Ascending aorta (tissue), 2 donors: ENCODE results near the gene CDC25A. TPM values are rescaled to one million over a fixed set of nuclear protein-coding genes. Genes with fewer than 3 reads are reported as not detected.

Experiments used
- DNase-seq, 2 donors: peaks; one replicate each; pipeline ENCODE4 v3.0.0-alpha.2; 2019; ENCODE audit warnings: low spot score in 2 of 2
- H3K27ac ChIP-seq, 2 donors: fragments of 200-600 bp; sonication (generic); one replicate each; pipeline ENCODE4 v1.5.1; 2016 to 2017; ENCODE audit warnings: mild to moderate bottlenecking in 1 of 2
- H3K27me3 ChIP-seq: fragments of 200-600 bp; sonication (generic); one replicate; pipeline ENCODE4 v1.5.1; 2017
- H3K36me3 ChIP-seq, 2 donors: fragments of 200-600 bp; sonication (generic); one replicate each; pipeline ENCODE4 v1.5.1; 2016
- H3K4me1 ChIP-seq, 2 donors: fragments of 200-600 bp; sonication (generic); one replicate each; pipeline ENCODE4 v1.5.1; 2016 to 2017; ENCODE audit warnings: mild to moderate bottlenecking in 1 of 2
- H3K4me3 ChIP-seq, 2 donors: fragments of 200-600 bp; sonication (generic); one replicate each; pipeline ENCODE4 v1.5.1; 2016 to 2017; ENCODE audit warnings: mild to moderate bottlenecking in 1 of 2
- H3K9me3 ChIP-seq, 2 donors: fragments of 200-600 bp; sonication (generic); one replicate each; pipeline ENCODE4 v1.5.1; 2016
- intact Hi-C: fragments of 100-400 bp; cut with DNase I; formaldehyde crosslinking; loops from one replicate; pipeline ENCODE4 v1.15.1; 2023
- total RNA-seq: library from RNA; depleted of rRNA; stranded (reverse); fragments of >200 nt; gene quantifications from one replicate; pipeline ENCODE4 v1.1.0, GENCODE V29; 2016
- TF ChIP-seq, protein P1 (sequence below), 3 experiments: fragments of 200-600 bp in 2 of 3; fragments of 450-650 bp in 1 of 3; sonication (generic) in 2 of 3; IDR thresholded peaks; one replicate each; pipeline ENCODE4 v1.5.1; 2016 to 2019; ENCODE audit warnings: antibody characterized with exemption in 3 of 3, mild to moderate bottlenecking in 1 of 3, moderate library complexity in 1 of 3

The CDC25A gene
- total RNA-seq, 1 donor from 2014 or later: not detected

DNA sequence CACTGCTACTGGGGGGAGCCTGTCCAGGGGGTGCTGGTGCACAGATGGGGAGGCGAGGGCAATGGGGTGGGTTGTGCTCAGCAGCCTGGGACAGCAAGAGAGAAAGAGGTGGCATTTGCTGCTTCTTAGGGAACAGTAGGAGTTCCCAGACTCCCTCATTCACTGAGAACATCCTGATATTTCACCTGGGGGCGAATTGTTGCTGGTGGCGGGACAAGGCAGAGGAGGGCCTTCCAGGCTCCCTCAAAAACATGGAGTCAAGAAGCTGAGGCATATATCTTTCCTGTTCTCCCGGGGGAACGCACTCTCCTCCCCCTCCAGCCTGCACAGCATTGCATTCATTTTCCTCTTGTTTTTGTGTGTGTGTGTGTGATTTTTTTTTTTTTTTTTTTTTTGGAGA, 65.7 kb downstream of the CDC25A start:
- Histone ChIP-seq H3K4me3 (no peak overlapping the region), H3K9me3 (no peaks in the 10 kb centered on the region), H3K27me3 (no peaks in the 10 kb centered on the region), H3K4me1 (no peaks in the 10 kb centered on the region), H3K27ac (no peak overlapping the region), H3K36me3 (no peaks in the 10 kb centered on the region)
- TF ChIP-seq, protein P1, sequence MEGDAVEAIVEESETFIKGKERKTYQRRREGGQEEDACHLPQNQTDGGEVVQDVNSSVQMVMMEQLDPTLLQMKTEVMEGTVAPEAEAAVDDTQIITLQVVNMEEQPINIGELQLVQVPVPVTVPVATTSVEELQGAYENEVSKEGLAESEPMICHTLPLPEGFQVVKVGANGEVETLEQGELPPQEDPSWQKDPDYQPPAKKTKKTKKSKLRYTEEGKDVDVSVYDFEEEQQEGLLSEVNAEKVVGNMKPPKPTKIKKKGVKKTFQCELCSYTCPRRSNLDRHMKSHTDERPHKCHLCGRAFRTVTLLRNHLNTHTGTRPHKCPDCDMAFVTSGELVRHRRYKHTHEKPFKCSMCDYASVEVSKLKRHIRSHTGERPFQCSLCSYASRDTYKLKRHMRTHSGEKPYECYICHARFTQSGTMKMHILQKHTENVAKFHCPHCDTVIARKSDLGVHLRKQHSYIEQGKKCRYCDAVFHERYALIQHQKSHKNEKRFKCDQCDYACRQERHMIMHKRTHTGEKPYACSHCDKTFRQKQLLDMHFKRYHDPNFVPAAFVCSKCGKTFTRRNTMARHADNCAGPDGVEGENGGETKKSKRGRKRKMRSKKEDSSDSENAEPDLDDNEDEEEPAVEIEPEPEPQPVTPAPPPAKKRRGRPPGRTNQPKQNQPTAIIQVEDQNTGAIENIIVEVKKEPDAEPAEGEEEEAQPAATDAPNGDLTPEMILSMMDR (IDR thresholded peaks at IDR 0.05): no peak
- intact Hi-C loops: no loop called here
- no peak for DNase-seq

DNA sequence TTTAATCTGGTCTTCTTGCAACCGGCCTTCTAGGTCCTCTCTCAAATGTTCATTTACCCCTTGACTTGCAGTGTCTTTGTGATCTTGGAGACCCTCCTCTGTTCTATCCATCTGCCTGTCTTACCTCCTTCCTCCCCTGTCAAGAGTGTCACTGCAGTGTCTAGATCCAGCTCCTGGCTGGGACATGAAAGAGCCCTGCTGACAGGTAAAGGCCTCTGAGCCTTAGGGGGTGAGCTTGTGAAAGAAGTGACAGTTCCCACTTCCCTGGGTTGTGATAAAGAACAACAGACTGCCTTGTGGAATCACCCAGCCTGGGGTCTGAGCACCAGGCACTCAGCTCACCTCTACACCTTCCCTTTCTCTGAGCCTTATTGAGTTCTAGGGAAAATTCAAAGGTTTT, 68.0 kb downstream of the CDC25A start:
- H3K27ac ChIP-seq: no peak overlapping the region
- DNase-seq: no peak
- H3K4me3 ChIP-seq: no peak overlapping the region
- TF ChIP-seq, protein P1 (IDR thresholded peaks at IDR 0.05): no peak
- H3K27me3 ChIP-seq: no peaks in the 10 kb centered on the region
- no peaks in the 10 kb centered on the region for H3K36me3 ChIP-seq
- intact Hi-C loops: no loop called here
- H3K9me3 ChIP-seq: no peaks in the 10 kb centered on the region
- peaks cover 0 to 7% of the 10 kb centered on the region in 2 donors for H3K4me1 ChIP-seq

DNA sequence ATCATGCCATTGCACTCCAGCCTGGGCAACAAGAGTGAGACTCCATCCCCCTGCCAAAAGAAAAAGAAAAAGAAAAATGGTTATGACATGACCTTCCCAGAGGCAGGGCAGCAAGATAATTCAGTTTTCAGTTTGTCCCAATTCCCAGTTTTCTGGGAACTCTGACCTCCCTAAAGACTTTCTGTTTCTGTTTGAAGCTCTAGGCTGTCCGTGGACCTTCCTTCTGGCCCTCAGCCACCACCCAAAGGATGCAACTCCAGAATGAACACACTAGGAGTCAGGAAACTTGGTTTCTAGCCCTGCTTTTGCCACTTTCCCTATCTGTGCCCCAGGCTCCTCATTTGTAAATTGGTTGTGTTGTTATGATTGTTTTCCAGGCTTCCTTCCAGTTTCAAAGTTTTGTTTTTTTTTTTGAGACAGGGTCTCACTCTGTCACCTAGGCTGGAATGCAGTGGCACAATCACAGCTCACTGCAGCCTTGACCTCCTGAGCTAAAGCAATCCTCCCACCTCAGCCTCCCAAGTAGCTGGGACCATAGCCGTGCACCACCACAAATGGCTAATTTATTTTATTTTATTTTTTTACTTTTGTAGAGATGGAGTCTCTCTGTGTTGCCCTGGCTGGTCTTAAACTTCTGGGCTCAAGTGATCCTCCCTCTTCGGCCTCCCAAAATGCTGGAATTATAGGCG, 68.6 kb downstream of the CDC25A start:
- Histone ChIP-seq H3K4me1 (peaks cover 0 to 7% of the 10 kb centered on the region in 2 donors), H3K4me3 (no peak overlapping the region), H3K9me3 (no peaks in the 10 kb centered on the region), H3K36me3 (no peaks in the 10 kb centered on the region), H3K27me3 (no peaks in the 10 kb centered on the region), H3K27ac (peak overlapping the region in 1 of 2 donors; percentile 27)
- intact Hi-C loops: no loop called here
- TF ChIP-seq, protein P1 (IDR thresholded peaks at IDR 0.05): no peak
- DNase-seq: no peak

DNA sequence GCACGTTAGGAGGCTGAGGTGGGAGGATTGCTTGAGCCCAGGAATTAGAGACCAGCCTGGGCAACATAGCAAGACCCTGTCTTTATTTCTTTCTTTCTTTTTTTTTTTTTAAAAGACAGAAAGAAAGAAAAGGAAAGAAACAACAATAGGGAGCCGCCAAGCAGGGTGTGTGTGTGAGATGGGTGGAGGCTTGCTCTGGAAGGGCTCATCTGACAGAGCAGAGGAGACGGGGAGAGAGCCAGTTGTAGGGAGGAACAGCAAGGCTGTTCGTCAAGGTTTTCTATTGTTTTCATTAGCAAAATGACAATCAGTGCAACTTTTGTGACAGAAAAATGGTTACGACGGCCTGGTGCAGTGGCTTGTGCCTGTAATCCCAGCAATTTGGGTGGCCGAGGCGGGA, 69.3 kb downstream of the CDC25A start:
- Histone ChIP-seq H3K27me3 (no peaks in the 10 kb centered on the region), H3K36me3 (no peaks in the 10 kb centered on the region), H3K9me3 (no peaks in the 10 kb centered on the region), H3K4me3 (no peak overlapping the region), H3K4me1 (peaks cover 0 to 7% of the 10 kb centered on the region in 2 donors), H3K27ac (peak overlapping the region in 1 of 2 donors; percentile 27)
- DNase-seq: no peak
- TF ChIP-seq, protein P1 (IDR thresholded peaks at IDR 0.05): no peak
- intact Hi-C loops: no loop called here

DNA sequence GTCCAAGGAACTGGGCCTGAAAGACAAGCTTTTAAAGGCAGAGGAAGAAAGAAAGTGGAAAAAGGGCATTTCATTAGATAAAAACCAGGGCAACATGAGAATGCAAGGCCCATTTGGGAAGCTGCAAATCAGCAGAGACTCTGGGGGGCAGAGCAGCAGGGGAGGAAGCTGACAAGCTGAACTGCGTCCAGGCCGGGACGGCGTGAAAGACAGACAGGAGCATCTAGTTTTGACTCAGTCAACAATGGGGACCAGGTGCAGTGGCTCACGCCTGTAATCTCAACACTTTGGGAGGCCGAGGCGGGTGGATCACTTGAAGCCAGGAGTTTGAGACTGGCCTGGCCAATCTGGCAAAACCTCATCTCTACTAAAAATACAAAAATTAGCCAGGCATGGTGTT, 69.9 kb downstream of the CDC25A start:
- intact Hi-C loops: no loop called here
- peaks cover under 1 to 10% of the 10 kb centered on the region in 2 donors for H3K4me1 ChIP-seq
- no peaks in the 10 kb centered on the region for H3K9me3 ChIP-seq
- H3K36me3 ChIP-seq: no peaks in the 10 kb centered on the region
- TF ChIP-seq, protein P1 (IDR thresholded peaks at IDR 0.05): no peak
- no peaks in the 10 kb centered on the region for H3K27me3 ChIP-seq
- peak overlapping the region; percentile 17 to 42 for H3K27ac ChIP-seq
- no peak for DNase-seq
- no peak overlapping the region for H3K4me3 ChIP-seq
